ENCODE results near the gene TTC17.
"Not testable (repeated sequence)": the region's sequence is repeated elsewhere in the genome, so short reads cannot be mapped to it uniquely, and the experiment has no call there.

The TTC17 gene

GRCh38 chr11:43418197-43418596 lies 59.5 kb downstream of the TTC17 start:
- DNase-seq (ENCODE audit: low read depth): no peak
- no peak overlapping the region for H3K4me3 ChIP-seq (ENCODE audit: low read depth, low read length)
- no peak for TF ChIP-seq CTCF (conservative IDR thresholded peaks at IDR 0.05; ENCODE audit: low read depth, low read length)

- DNase-seq (ENCODE audit: low read depth): peak; percentile 75
- peak; percentile 71 for TF ChIP-seq CTCF (conservative IDR thresholded peaks at IDR 0.05; ENCODE audit: low read depth, low read length)
- no peak overlapping the region for H3K4me3 ChIP-seq (ENCODE audit: low read depth, low read length)
Observed at GRCh38 chr11:43419460-43419859, 60.7 kb downstream of the TTC17 start.

- no peak for TF ChIP-seq CTCF (conservative IDR thresholded peaks at IDR 0.05; ENCODE audit: low read depth, low read length)
- DNase-seq (ENCODE audit: low read depth): peak; percentile 2
Observed at GRCh38 chr11:43427971-43428370, 69.3 kb downstream of the TTC17 start.

GRCh38 chr11:43430916-43431315 lies 72.2 kb downstream of the TTC17 start:
- not testable (repeated sequence) for DNase-seq (ENCODE audit: low read depth); H3K4me3 ChIP-seq (ENCODE audit: low read depth, low read length)

More at GRCh38 chr11:43427971-43428370, 69.3 kb downstream of the TTC17 start:
- no peak overlapping the region for H3K4me3 ChIP-seq (ENCODE audit: low read depth, low read length)

- H3K4me3 ChIP-seq (ENCODE audit: low read depth, low read length): no peak overlapping the region
- TF ChIP-seq CTCF (conservative IDR thresholded peaks at IDR 0.05; ENCODE audit: low read depth, low read length): no peak
- no peak for DNase-seq (ENCODE audit: low read depth)
Observed at GRCh38 chr11:43434893-43435292, 76.2 kb downstream of the TTC17 start.

- TF ChIP-seq CTCF (conservative IDR thresholded peaks at IDR 0.05; ENCODE audit: low read depth, low read length): no peak
- no peak for DNase-seq (ENCODE audit: low read depth)
- H3K4me3 ChIP-seq (ENCODE audit: low read depth, low read length): no peak overlapping the region
Observed at GRCh38 chr11:43440486-43440885, 81.8 kb downstream of the TTC17 start.

GRCh38 chr11:43443811-43444210 lies 85.1 kb downstream of the TTC17 start:
- H3K4me3 ChIP-seq (ENCODE audit: low read depth, low read length): no peak overlapping the region
- no peak for TF ChIP-seq CTCF (conservative IDR thresholded peaks at IDR 0.05; ENCODE audit: low read depth, low read length)
- no peak for DNase-seq (ENCODE audit: low read depth)

- no peak overlapping the region for H3K4me3 ChIP-seq (ENCODE audit: low read depth, low read length)
- no peak for TF ChIP-seq CTCF (conservative IDR thresholded peaks at IDR 0.05; ENCODE audit: low read depth, low read length)
- peak; percentile 17 for DNase-seq (ENCODE audit: low read depth)
Observed at GRCh38 chr11:43447151-43447550, 88.4 kb downstream of the TTC17 start.
